GM18498 (cell line): ENCODE results near the gene NKX1-2.

Experiments used
- ATAC-seq: cut with Tn5 transposase; IDR thresholded peaks from one replicate; pipeline ENCODE4 v1.9.1; 2021; ENCODE audit warnings: mild to moderate bottlenecking, moderate library complexity; ENCODE audit not compliant: unreplicated experiment

Gene NKX1-2

DNA sequence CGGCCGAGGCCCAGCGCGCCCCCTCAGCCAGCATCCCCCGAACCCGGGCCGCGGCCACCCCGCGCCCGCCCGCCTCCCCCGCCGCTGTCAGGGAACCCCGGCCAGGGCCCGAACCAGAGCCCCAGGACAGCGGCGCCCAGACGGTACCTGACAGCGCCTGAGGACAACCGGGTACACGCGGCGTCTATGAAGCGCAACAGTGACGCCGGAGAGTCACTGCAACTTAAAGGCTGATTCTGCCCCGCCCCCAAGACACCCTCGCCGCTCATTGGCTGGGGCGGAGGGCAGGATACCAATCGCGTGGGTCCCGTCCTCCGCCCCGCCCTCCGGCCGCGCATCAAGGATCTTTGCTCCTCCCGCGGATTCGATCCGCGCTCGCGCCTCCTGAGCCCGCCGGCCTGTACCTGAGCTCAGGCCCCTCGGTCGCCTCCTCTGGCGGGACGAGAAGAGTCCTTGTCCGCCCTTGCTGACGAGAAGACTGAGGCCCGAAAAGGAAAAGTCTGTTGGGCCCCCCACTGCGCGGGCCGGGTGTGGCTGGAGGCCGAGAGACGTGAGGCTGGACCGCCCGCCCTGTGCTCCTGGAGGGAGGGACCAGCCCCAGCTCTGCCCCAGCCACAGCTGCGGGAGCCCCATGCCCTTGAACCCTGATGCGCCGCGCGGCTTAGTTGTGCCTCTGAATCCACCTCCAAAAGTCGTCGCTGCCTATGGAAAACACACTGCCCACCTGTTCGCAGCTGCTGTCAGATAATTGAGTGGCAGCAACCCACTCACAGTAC, 30.9 kb downstream of the NKX1-2 start, which contains the start of gene OAT:
TSS of gene OAT (minus strand) at position 198 of the 776 bp plus-strand sequence. CDS start 6,752 bp downstream, outside the sequence.
- peak; percentile 97 for ATAC-seq

- peak; percentile 37 for ATAC-seq
These were observed 31.7 kb downstream of the NKX1-2 start for GRCh38 chr10:124417895-124418725.

DNA sequence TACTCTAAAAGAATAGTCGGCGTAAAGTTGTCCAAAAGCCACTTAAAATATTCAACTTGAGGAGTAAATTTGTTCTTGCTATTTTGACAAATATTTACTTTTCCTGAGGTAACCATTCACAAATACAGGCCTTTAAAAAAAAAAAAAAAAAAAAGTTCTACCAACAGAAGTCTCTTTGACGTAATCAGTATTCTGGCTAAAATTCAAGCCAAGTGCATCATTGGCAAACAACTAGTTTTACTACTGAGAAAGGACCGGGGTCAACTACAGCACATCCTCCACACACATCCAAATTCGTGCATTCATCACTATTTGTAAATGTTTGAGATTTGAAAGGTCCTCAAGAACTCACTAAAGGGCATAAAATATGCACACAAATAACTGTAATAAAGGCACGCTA, 33.1 kb downstream of the NKX1-2 start:
- ATAC-seq = no peak

- ATAC-seq = no peak
These were observed 34.6 kb downstream of the NKX1-2 start for GRCh38 chr10:124415210-124415609.

DNA sequence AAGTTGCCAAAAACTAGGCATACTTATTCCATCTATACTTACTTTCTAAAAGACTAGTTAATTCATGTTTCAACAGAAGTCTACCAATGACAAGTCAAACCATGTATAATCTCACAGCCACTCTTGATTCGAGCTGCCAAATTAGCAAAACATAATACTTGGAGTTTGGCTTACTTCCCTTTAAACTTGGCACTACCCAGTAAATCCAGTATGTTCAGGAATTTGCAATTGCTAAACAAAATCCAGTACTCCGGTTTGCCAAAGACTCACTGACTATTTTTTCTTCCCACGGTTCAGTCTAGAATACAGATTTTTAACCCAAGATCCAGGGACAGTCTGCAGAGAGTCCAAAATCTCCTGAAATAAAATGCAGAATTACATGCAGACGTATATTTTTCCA, 35.8 kb downstream of the NKX1-2 start:
- no peak for ATAC-seq

- no peak for ATAC-seq
These were observed 40.1 kb downstream of the NKX1-2 start for GRCh38 chr10:124409696-124410095.

DNA sequence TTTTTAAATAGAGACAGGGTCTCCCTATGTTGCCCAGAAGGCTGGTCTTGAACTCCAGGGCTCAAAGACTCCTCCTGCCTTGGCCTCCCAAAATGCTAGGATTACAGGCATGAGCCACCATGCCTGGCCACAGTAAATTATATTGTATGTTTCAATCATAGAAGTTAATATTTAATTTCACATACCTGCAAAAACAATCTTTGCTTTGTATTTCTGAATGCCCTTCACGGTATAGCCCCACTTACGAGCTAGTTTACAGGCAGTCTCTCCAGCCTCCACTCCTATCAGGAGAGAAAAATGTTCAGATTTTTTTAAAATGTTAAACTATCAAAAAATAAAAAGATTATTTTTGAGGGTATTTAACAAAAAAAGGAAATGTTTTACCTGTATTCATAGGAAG, 41.5 kb downstream of the NKX1-2 start:
- ATAC-seq = no peak

DNA sequence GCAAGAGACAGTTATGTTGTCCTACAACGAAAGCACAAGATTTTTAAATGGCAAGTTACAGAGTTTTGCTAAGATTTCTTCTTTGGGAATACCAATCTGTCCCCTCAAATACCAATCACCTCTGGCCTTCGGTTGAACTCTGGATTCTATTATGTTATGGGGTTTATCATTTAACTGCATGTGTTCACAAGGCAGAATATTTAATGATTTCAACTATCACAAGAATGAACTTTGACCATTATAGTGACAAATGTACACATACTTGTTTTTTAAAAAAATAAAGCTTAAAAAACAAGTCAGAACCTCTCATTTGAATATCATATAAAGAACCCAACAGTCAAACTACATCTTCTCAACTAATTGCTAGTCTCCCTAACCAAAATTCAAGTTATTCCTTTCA, 42.4 kb downstream of the NKX1-2 start:
- ATAC-seq = no peak

DNA sequence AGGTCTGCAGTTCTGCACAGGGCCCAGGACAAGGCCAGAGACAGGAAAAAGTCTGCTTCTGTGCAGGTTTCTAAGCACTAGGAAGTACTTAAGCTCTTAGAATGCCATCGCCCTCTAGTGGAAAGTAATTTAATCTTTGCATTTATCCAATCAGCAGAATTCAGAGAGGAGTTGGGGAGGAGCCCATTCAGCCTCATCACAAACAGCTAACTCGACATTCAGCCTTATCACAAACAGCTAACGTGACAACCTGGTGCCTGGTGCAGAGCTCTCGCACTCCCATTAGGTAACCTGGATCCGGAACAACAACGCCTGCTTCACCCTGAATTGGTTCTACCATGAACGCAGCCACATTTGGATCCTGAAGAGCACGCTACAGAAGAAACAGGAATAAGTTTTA, 46.3 kb downstream of the NKX1-2 start:
- no peak for ATAC-seq

DNA sequence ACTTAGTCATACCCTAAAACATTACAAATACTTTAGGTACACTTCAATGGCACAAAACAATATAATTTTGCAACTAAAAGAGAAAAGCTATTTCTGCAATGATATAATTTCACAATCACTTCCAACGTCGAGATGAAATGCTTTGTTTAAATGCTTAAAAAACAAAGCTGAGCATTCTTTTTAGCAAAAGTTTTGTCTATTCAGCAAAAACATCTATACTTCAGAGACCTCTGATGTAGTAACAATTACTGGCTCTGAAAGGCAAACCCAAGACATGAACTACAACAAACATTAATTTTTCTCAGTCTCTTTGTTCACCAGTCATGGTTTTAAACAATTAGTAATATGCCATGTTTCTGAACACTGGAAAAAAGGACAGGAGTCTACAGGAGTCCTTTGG, 47.6 kb downstream of the NKX1-2 start:
- ATAC-seq = no peak

DNA sequence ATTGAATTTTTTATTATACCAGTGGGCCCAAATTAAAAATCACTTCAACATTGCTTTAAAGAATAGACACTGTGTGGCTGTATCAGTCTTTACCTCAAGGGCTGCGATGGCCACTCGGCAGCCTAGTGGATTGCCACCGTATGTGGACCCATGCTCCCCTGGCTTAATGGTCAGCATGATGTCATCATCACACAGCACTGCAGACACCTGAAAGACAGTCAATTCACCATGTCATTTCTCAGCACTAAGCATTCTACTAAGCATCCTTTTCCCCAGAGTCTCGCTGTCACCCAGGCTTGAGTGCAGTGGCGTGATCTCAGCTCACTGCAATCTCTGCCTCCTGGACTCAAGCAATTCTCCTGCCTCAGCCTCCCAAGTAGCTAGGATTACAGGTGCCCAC, 48.2 kb downstream of the NKX1-2 start:
- ATAC-seq = no peak
